Gastrocnemius medialis (tissue), 4 donors: ENCODE measurements around the gene PIK3R2. TPM values are rescaled to one million over a fixed set of nuclear protein-coding genes. Genes with fewer than 3 reads are reported as not detected.

Experiments
- ATAC-seq, 2 donors: fragments of 150-250 bp; one replicate each; pipeline ENCODE4 v1.9.1; 2016
- DNase-seq, 2 donors: peaks; one replicate each; pipeline ENCODE4 v3.0.0-alpha.2; 2019
- H3K27ac ChIP-seq, 4 donors: fragments of 200-600 bp; sonication (generic); 1 replicate in 1 of 4; 2 replicates in 3 of 4; pipeline ENCODE4 v1.5.1; 2016 to 2018; ENCODE audit warnings: mild to moderate bottlenecking in 2 of 4, moderate library complexity in 1 of 4
- H3K27me3 ChIP-seq, 3 donors: fragments of 200-600 bp; sonication (generic) in 2 of 3; 1 replicate in 1 of 3; 2 replicates in 2 of 3; pipeline versions ENCODE4 v1.5.1 to v1.6.0; 2016 to 2019; ENCODE audit warnings: mild to moderate bottlenecking in 1 of 3, moderate library complexity in 1 of 3
- H3K36me3 ChIP-seq, 2 donors: fragments of 200-600 bp; sonication (generic) in 1 of 2; one replicate each; pipeline ENCODE4 v1.5.1; 2017 to 2018
- H3K4me1 ChIP-seq, 2 donors: fragments of 200-600 bp; sonication (generic) in 1 of 2; one replicate each; pipeline ENCODE4 v1.5.1; 2016 to 2017; ENCODE audit warnings: mild to moderate bottlenecking in 2 of 2
- H3K4me3 ChIP-seq, 4 donors: fragments of 200-600 bp; sonication (generic) in 3 of 4; 1 replicate in 1 of 4; 2 replicates in 3 of 4; pipeline ENCODE4 v1.5.1; 2016 to 2019; ENCODE audit warnings: mild to moderate bottlenecking in 2 of 4
- H3K9me3 ChIP-seq, 3 donors: fragments of 200-600 bp; sonication (generic) in 2 of 3; 1 replicate in 1 of 3; 2 replicates in 2 of 3; pipeline ENCODE4 v1.5.1; 2016 to 2019
- POLR2A ChIP-seq, 2 donors: fragments of 450-650 bp; IDR thresholded peaks; one replicate each; pipeline ENCODE4 v1.6.1; 2017; ENCODE audit warnings: antibody characterized with exemption in 2 of 2, mild to moderate bottlenecking in 2 of 2, moderate library complexity in 2 of 2
- in situ Hi-C, 4 donors: fragments of 200-750 bp; cut with MboI; loops; one replicate each; pipeline versions ENCODE4 v1.15.0 to v1.8.0; 2017; ENCODE audit warnings: low sequenced_read_pairs in 4 of 4
- intact Hi-C: fragments of 100-400 bp; cut with DNase I; formaldehyde crosslinking; loops from one replicate; pipeline ENCODE4 v1.15.1; 2023; ENCODE audit warnings: low total_unique reads
- total RNA-seq, 4 donors: library from RNA; depleted of rRNA; stranded (reverse); fragments of >200 nt; gene quantifications; one replicate each; pipeline versions ENCODE4 v1.1.0 to v1.2.3, GENCODE V29; 2016
- TF ChIP-seq, protein P1 (sequence below), 5 experiments: fragments of 450-650 bp in 3 of 5; fragments of 200-600 bp in 2 of 5; sonication (generic) in 2 of 5; IDR thresholded peaks in 4 of 5; conservative IDR thresholded peaks in 1 of 5; 1 replicate in 4 of 5; 2 replicates in 1 of 5; pipeline ENCODE4 v1.5.1; 2016 to 2019; ENCODE audit warnings: antibody characterized with exemption in 5 of 5, mild to moderate bottlenecking in 3 of 5, moderate library complexity in 3 of 5

Gene PIK3R2
- total RNA-seq, 4 donors from 2014 or later: 5.6 to 11.9 (median 6.0) TPM

DNA sequence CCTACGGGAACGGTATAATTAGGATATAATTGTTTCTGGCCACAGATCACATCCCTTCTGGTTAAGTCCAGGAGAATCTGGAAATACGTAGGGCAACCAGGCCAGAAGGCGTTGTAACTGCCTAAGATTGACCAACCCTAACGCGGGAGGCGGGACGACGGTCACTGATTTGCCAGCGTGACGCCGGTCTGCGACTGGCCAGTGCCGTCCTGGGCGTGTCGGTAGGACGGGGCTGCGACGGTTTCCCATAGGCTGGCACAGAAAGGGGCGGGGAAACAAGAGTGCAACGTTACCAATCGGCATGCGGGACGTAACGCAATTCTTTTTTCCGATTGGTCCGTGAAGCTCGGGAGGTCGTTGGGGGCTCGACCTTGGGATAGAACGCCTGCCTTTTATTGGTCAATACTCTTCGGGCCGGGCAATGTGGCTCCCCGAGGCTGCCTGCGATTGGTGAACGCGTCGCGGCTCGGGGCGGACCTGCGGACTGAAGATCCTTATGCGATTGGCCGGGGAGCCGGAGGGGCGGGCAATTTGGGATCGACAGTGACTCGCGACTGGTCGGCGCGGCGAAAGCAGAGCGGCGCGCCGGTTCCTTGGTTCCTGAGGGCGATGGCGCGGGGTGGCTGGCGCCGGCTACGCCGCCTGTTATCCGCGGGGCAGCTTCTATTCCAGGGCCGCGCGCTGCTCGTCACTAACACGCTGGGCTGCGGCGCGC lies 39.9 kb downstream of the PIK3R2 start, which contains the start of gene MPV17L2:
Gene MPV17L2 (plus strand): TSS at position 546 of the 715 bp plus-strand sequence. CDS start 64 bp downstream, at position 610.
- peak within 1 kb of the TSS; percentile 75 to 89 (median 82) for H3K4me3 ChIP-seq
- H3K27ac ChIP-seq: peak within 1 kb of the TSS; percentile 88 to 95 (median 94)
- peak; percentile 100 for DNase-seq
- intact Hi-C loops: loop anchor here (1.0 to 2.0 kb wide), 6 partner anchors 11 to 130 kb away; partner anchors contain the start of genes LSM4, PIK3R2 and RAB3A
- peaks cover 11 to 14% of the 10 kb centered on the region in 2 donors for H3K4me1 ChIP-seq
- no peaks in the 10 kb centered on the region for H3K9me3 ChIP-seq
- in situ Hi-C loops: loop anchor here in 1 of 4 donors (10.0 kb wide), 1 partner anchor 132 kb away; the partner anchor contains the start of gene LSM4
- peak; percentile 96 to 97 for ATAC-seq
- peaks cover 0 to 12% of the 10 kb centered on the region in 2 donors for H3K36me3 ChIP-seq
- TF ChIP-seq POLR2A (IDR thresholded peaks at IDR 0.05): peak; percentile 81 to 83
- TF ChIP-seq, protein P1, sequence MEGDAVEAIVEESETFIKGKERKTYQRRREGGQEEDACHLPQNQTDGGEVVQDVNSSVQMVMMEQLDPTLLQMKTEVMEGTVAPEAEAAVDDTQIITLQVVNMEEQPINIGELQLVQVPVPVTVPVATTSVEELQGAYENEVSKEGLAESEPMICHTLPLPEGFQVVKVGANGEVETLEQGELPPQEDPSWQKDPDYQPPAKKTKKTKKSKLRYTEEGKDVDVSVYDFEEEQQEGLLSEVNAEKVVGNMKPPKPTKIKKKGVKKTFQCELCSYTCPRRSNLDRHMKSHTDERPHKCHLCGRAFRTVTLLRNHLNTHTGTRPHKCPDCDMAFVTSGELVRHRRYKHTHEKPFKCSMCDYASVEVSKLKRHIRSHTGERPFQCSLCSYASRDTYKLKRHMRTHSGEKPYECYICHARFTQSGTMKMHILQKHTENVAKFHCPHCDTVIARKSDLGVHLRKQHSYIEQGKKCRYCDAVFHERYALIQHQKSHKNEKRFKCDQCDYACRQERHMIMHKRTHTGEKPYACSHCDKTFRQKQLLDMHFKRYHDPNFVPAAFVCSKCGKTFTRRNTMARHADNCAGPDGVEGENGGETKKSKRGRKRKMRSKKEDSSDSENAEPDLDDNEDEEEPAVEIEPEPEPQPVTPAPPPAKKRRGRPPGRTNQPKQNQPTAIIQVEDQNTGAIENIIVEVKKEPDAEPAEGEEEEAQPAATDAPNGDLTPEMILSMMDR (IDR thresholded peaks at IDR 0.05 in 4 of 5, conservative IDR thresholded peaks at IDR 0.05 in 1 of 5): no peak
- H3K27me3 ChIP-seq: no peaks in the 10 kb centered on the region

DNA sequence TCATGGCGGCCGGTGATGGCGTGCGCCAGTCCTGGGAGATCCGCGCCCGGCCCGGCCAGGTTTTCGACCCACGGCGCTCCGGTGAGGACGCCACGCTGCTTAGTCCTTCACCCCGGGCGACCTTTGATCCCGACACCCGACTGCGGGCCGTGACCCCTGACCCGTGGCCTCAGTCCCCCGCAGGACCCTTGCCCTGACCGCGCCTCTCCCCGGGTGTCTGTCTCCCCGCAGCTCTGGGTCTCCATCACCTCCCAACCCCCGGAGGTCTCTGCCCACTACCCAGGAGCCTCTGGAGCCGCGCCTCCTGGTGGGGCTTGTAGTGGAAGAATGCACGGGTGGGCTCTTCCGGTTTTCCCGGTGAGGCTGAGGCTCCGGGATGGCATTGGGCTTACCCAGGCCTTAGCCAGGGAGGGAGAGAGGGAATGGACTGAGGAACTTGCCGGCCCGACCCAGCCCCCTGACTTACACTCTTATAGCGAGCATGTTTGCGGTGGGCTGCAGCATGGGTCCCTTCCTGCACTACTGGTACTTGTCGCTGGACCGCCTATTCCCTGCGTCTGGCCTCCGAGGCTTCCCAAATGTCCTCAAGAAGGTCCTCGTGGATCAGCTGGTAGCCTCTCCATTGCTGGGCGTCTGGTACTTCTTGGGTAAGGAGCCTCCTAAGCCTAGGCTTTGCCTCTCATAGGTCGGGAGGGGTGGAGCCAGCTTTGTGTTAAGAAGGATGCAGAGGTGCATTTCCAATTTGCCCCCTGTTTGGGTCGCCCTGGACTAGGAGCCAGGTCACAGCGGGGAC lies 40.6 kb downstream of the PIK3R2 start:
- Histone ChIP-seq H3K4me3 (peak overlapping the region; percentile 72 to 89 (median 82)), H3K36me3 (peaks cover 0 to 12% of the 10 kb centered on the region in 2 donors), H3K9me3 (no peaks in the 10 kb centered on the region), H3K4me1 (peaks cover 11 to 14% of the 10 kb centered on the region in 2 donors), H3K27me3 (no peaks in the 10 kb centered on the region), H3K27ac (peak overlapping the region; percentile 87 to 93 (median 90))
- in situ Hi-C loops: loop anchor here in 1 of 4 donors (10.0 kb wide), 1 partner anchor 131 kb away; the partner anchor contains the start of gene LSM4
- ATAC-seq: peak; percentile 6 to 11
- TF ChIP-seq, protein P1 (IDR thresholded peaks at IDR 0.05 in 4 of 5, conservative IDR thresholded peaks at IDR 0.05 in 1 of 5): peak in 1 of 5 experiments; percentile 7
- TF ChIP-seq POLR2A (IDR thresholded peaks at IDR 0.05): peak in 1 of 2 donors; percentile 26
- peak in 1 of 2 donors; percentile 33 for DNase-seq
- intact Hi-C loops: loop anchor here (1.0 to 2.0 kb wide), 2 partner anchors 11 to 33 kb away; partner anchors contain the start of gene RAB3A

DNA sequence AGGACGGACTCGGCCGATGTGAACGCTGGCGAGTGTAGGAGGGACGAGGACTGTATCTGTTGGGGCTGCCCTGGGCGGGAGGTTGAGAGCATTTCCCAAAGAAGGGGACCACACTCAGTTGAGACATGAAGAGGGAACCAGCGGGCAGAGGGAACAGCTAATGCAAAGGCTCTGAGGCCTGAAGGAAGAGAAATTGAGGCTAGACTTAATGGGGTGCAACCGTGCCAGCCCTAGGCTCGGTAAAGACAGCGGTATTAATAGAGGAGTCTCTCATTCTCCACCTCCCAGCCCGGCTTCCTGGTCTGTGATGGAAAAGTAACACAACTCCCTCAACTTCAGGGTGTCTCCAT lies 41.2 kb downstream of the PIK3R2 start:
- in situ Hi-C loops (loop anchor here in 1 of 4 donors (10.0 kb wide), 1 partner anchor 131 kb away; the partner anchor contains the start of gene LSM4), intact Hi-C loops (no loop called here)
- Histone ChIP-seq H3K9me3 (no peaks in the 10 kb centered on the region), H3K4me1 (peaks cover 11 to 14% of the 10 kb centered on the region in 2 donors), H3K27me3 (no peaks in the 10 kb centered on the region), H3K4me3 (peak overlapping the region; percentile 72 to 89 (median 82)), H3K36me3 (peaks cover 0 to 12% of the 10 kb centered on the region in 2 donors), H3K27ac (peak overlapping the region; percentile 41 to 93 (median 88))
- DNase-seq (no peak), ATAC-seq (no peak)
- TF ChIP-seq, protein P1 (IDR thresholded peaks at IDR 0.05 in 4 of 5, conservative IDR thresholded peaks at IDR 0.05 in 1 of 5): no peak
- TF ChIP-seq POLR2A (IDR thresholded peaks at IDR 0.05): no peak

DNA sequence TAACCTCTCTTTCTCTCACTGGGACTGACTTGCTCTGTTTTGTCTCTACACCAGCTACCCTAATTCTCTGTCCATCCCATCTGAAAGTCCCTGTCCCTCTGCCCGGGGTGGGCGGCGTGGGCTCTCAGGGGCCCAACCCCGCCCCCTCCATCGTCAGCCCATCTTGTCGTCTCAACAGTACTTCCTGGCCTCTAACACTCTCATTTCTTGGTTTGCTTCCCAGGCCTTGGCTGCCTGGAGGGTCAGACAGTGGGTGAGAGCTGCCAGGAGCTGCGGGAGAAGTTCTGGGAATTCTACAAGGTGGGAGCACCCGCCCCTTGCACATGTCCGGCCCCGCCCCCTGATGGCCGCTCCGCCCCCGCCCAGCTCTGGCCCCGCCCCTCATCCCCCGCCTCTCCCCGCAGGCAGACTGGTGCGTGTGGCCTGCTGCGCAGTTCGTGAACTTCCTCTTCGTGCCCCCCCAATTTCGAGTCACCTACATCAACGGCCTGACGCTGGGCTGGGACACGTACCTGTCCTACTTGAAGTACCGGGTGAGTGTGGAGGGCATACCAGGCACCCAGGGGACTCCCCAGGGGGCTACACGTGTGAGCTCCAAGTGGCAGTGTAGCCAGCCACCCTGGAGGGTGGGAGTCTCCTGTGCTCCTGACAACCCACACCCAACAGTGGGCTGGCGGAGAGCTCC lies 41.7 kb downstream of the PIK3R2 start:
- intact Hi-C loops (no loop called here), in situ Hi-C loops (loop anchor here in 1 of 4 donors (10.0 kb wide), 1 partner anchor 130 kb away; the partner anchor contains the start of gene LSM4)
- Histone ChIP-seq H3K27ac (peak overlapping the region; percentile 41 to 93 (median 88)), H3K4me1 (peaks cover 11 to 14% of the 10 kb centered on the region in 2 donors), H3K9me3 (no peaks in the 10 kb centered on the region), H3K27me3 (no peaks in the 10 kb centered on the region), H3K36me3 (peaks cover 0 to 12% of the 10 kb centered on the region in 2 donors), H3K4me3 (peak overlapping the region in 3 of 4 donors; percentile 4 to 72 (median 11))
- no peak for ATAC-seq
- no peak for TF ChIP-seq POLR2A (IDR thresholded peaks at IDR 0.05)
- TF ChIP-seq, protein P1 (IDR thresholded peaks at IDR 0.05 in 4 of 5, conservative IDR thresholded peaks at IDR 0.05 in 1 of 5): no peak
- DNase-seq: no peak
